Type B pancreatic cell (in vitro differentiated cells): ENCODE results near the gene TLNRD1. TPM values are rescaled to one million over a fixed set of nuclear protein-coding genes. Genes with fewer than 3 reads are reported as not detected.

Source experiments
- DNase-seq: peaks from one replicate; pipeline ENCODE4 v3.0.0; 2021; ENCODE audit warnings: mixed read lengths; ENCODE audit not compliant: unreplicated experiment; ENCODE audit errors: extremely low spot score
- H3K27ac Mint-ChIP-seq: 2 replicates; pipeline ENCODE4 v1.8.0; 2021; ENCODE audit warnings: mild to moderate bottlenecking, mixed read lengths
- H3K27me3 Mint-ChIP-seq: 2 replicates; pipeline ENCODE4 v1.8.0; 2021; ENCODE audit warnings: mixed read lengths
- H3K36me3 Mint-ChIP-seq: 2 replicates; pipeline ENCODE4 v1.8.0; 2021; ENCODE audit warnings: mixed read lengths
- H3K4me1 Mint-ChIP-seq: one replicate; pipeline ENCODE4 v1.8.0; 2021; ENCODE audit warnings: mixed read lengths; ENCODE audit not compliant: unreplicated experiment
- H3K4me3 Mint-ChIP-seq: 2 replicates; pipeline ENCODE4 v1.8.0; 2021; ENCODE audit warnings: mild to moderate bottlenecking, mixed read lengths
- H3K9me3 Mint-ChIP-seq: 2 replicates; pipeline ENCODE4 v1.8.0; 2021; ENCODE audit warnings: mixed read lengths
- total RNA-seq: library from RNA; stranded (reverse); gene quantifications from 2 replicates; pipeline ENCODE4 v1.2.1, GENCODE V29; 2021; ENCODE audit warnings: low replicate concordance
- TF ChIP-seq, protein P1 (sequence below): fragments of 200-600 bp; sonication (generic); conservative IDR thresholded peaks from 2 replicates; pipeline ENCODE4 v1.5.0; 2021; ENCODE audit warnings: antibody characterized with exemption, mild to moderate bottlenecking

The TLNRD1 gene
- total RNA-seq, 1 donor from 2014 or later = 20.1 TPM

DNA sequence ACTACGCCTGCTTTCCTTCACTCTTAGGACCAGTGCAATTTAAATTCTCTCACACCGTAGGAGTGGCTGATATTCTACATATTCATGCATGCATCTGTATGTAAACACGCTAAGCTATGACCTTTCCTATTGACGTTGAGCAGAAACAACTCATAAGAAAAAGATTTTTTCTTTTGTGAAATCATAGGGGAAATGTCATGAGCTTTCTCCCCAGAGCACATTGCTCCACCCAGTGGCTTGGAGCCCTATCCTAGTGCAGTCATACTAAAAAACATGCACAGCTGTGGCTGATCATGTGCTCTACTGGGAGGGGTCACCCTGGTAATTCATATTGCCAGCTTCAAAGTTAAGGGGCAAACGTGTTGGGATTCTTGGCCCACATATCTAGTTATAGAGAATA, 9.3 kb upstream of the TLNRD1 start:
- no peak for DNase-seq
- H3K9me3 Mint-ChIP-seq = no peaks in the 10 kb centered on the region
- peaks cover 5% of the 10 kb centered on the region for H3K36me3 Mint-ChIP-seq
- no peak overlapping the region for H3K27ac Mint-ChIP-seq
- TF ChIP-seq, protein P1, sequence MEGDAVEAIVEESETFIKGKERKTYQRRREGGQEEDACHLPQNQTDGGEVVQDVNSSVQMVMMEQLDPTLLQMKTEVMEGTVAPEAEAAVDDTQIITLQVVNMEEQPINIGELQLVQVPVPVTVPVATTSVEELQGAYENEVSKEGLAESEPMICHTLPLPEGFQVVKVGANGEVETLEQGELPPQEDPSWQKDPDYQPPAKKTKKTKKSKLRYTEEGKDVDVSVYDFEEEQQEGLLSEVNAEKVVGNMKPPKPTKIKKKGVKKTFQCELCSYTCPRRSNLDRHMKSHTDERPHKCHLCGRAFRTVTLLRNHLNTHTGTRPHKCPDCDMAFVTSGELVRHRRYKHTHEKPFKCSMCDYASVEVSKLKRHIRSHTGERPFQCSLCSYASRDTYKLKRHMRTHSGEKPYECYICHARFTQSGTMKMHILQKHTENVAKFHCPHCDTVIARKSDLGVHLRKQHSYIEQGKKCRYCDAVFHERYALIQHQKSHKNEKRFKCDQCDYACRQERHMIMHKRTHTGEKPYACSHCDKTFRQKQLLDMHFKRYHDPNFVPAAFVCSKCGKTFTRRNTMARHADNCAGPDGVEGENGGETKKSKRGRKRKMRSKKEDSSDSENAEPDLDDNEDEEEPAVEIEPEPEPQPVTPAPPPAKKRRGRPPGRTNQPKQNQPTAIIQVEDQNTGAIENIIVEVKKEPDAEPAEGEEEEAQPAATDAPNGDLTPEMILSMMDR = no peak
- H3K27me3 Mint-ChIP-seq = no peaks in the 10 kb centered on the region
- peak overlapping the region; percentile 37 for H3K4me3 Mint-ChIP-seq
- peaks cover 18% of the 10 kb centered on the region for H3K4me1 Mint-ChIP-seq

DNA sequence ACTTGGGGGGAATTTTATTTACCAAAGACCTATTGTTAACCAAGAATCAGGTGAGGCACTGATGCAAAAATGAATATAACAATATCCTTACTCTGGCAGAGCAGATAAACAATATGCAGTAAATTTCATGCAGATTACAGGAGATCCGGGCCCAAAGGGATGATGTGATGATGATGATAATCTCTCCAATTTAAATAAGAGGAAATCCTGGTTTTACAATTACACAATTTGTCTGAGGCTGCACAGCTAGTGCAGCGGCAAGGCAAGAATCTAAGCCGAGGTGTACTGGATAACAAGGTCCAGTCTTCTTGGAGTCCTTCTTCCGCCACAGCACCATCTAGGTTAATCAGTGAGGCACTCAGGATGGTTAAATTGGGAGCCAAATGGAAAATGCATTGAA, 8.7 kb upstream of the TLNRD1 start:
- H3K4me3 Mint-ChIP-seq = no peak overlapping the region
- no peak overlapping the region for H3K27ac Mint-ChIP-seq
- DNase-seq = no peak
- H3K27me3 Mint-ChIP-seq = no peaks in the 10 kb centered on the region
- H3K9me3 Mint-ChIP-seq = no peaks in the 10 kb centered on the region
- peaks cover 5% of the 10 kb centered on the region for H3K36me3 Mint-ChIP-seq
- H3K4me1 Mint-ChIP-seq = peaks cover 13% of the 10 kb centered on the region
- TF ChIP-seq, protein P1 = no peak

DNA sequence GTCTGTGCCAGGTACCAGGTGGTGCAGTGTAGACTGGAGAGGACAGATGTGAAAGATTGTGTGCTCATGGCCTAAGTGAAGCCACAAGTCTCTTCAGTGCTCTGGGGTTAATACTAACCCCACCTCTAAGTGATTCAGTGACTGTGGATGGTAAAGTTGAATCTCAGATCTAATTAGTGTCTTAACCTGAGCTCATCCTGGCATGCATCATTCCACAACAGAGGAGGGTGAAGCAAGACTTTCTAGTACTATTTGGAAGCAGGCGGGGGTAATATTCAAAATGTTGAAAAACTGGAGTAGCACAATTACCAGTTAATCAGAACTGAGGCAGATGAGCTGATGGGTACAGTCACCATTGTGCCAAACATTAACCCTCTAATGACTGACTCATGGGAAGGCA, 8.3 kb upstream of the TLNRD1 start:
- peaks cover 5% of the 10 kb centered on the region for H3K36me3 Mint-ChIP-seq
- peaks cover 11% of the 10 kb centered on the region for H3K4me1 Mint-ChIP-seq
- H3K27ac Mint-ChIP-seq = no peak overlapping the region
- TF ChIP-seq, protein P1 = no peak
- no peaks in the 10 kb centered on the region for H3K27me3 Mint-ChIP-seq
- DNase-seq = no peak
- H3K9me3 Mint-ChIP-seq = no peaks in the 10 kb centered on the region
- no peak overlapping the region for H3K4me3 Mint-ChIP-seq

DNA sequence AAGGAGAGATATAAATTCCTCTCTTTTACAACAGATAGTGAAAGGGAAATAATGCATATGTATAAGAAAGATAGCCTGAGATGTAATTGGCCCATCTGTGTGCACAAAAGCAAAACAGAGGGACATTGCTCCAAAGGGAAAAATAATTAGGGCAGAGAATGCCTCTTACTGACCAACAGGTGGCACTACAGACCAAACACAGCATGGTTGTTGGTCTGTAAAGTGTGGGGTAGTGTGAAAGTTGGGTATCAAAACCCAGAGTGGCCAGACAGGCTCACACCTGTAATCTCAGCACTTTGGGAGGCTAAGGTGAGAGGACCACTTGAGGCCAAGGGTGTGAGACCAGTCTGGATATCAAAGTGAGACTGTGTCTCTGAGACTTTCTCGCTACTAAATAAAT, 4.5 kb upstream of the TLNRD1 start:
- TF ChIP-seq, protein P1 = peak; percentile 72
- Mint-ChIP-seq H3K27ac (no peak overlapping the region), H3K36me3 (no peaks in the 10 kb centered on the region), H3K4me3 (no peak overlapping the region), H3K27me3 (no peaks in the 10 kb centered on the region), H3K4me1 (peaks cover 9% of the 10 kb centered on the region), H3K9me3 (no peaks in the 10 kb centered on the region)
- no peak for DNase-seq

DNA sequence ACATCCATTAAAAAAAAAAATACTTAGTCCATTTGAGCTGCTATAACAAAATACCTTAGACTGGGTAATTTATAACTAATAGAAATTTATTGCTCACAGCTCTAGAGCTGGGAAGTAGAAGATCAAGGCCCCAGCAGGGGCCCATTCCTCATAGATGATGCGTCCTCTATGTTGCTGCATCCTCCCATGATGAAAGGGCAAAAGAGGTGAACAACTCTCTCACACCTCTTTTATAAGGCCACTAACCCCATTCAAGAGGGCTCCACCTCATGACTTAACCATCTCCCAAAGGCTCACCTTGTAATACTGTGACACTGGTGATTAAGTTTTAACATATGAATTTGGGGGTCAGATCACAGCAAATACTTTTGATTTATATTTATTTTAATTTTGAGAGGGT, 3.0 kb upstream of the TLNRD1 start:
- TF ChIP-seq, protein P1 = no peak
- Mint-ChIP-seq H3K36me3 (no peaks in the 10 kb centered on the region), H3K4me1 (peaks cover 9% of the 10 kb centered on the region), H3K27ac (no peak overlapping the region), H3K9me3 (no peaks in the 10 kb centered on the region), H3K27me3 (no peaks in the 10 kb centered on the region), H3K4me3 (no peak overlapping the region)
- no peak for DNase-seq

DNA sequence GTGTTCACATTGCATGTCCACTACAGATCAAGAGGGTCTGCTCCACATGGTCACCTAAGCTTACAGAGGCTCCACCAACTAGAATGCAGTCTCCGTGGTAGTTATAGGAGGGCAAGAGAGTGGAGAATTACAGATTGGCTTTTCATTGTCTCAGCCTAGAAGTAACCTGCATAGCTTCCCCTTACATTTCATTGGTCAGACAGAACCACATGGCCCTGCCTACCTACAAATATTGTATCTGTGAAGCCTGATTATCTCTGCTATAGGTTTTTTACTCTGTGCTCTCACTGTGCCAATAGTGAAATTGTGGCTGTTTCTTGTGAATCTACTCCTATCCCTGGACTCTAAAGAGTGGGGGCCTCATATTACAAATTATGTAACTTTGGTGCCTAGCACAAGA, 2.5 kb upstream of the TLNRD1 start:
- Mint-ChIP-seq H3K4me1 (peaks cover 9% of the 10 kb centered on the region), H3K27ac (peak overlapping the region; percentile 70), H3K36me3 (peaks cover under 1% of the 10 kb centered on the region), H3K9me3 (no peaks in the 10 kb centered on the region), H3K27me3 (no peaks in the 10 kb centered on the region), H3K4me3 (peak overlapping the region; percentile 29)
- TF ChIP-seq, protein P1 = no peak
- DNase-seq = no peak
